SK-N-SH (cell line): ENCODE measurements around the gene DCTD. TPM values are rescaled to one million over a fixed set of nuclear protein-coding genes. Genes with fewer than 3 reads are reported as not detected.

Experiments
- CTCF ChIA-PET: fragments of 300-600, 350-600 bp; formaldehyde crosslinking; extraction: SDS; loops from one replicate; lab custom pipeline; 2021; lab: Yijun Ruan, JAX
- POLR2A ChIA-PET: fragments of 350-600 bp; sonication (Branson Sonifier 250); formaldehyde crosslinking; extraction: SDS; loops from one replicate; lab custom pipeline; 2020; ENCODE audit warnings: antibody characterized with exemption, inconsistent platforms; lab: Yijun Ruan, JAX
- DNase-seq: peaks from one replicate; pipeline ENCODE4 v3.0.0; 2012
- H2AFZ ChIP-seq: fragments of 200-600 bp; sonication (generic); 2 replicates; pipeline ENCODE4 v1.8.1; 2016; ENCODE audit warnings: antibody characterized with exemption, mild to moderate bottlenecking, low read depth
- H3F3A ChIP-seq: fragments of 200-600 bp; sonication (generic); replicated peaks from 2 replicates; pipeline ENCODE3; 2016; ENCODE audit warnings: antibody characterized with exemption, mild to moderate bottlenecking; ENCODE audit not compliant: insufficient read depth
- H3K27ac ChIP-seq, 2 experiments: fragments of 200-500 bp in 1 of 2; fragments of 200-600 bp in 1 of 2; sonication (Bioruptor generic) in 1 of 2; sonication (generic), shearing (Covaris generic) in 1 of 2; 2 replicates each; pipeline versions ENCODE4 v1.5.1 to v1.6.1; 2014 to 2016; ENCODE audit warnings: low read depth in 2 of 2, inconsistent platforms in 1 of 2, low read length in 1 of 2, mild to moderate bottlenecking in 1 of 2, mixed read lengths in 1 of 2
- H3K27me3 ChIP-seq: fragments of 200-600 bp; sonication (generic), shearing (Covaris generic); 2 replicates; pipeline ENCODE4 v1.6.1; 2016; ENCODE audit warnings: mixed run types; ENCODE audit not compliant: insufficient read depth
- H3K36me3 ChIP-seq, 2 experiments: fragments of 200-500 bp in 1 of 2; fragments of 200-600 bp in 1 of 2; sonication (Bioruptor generic) in 1 of 2; sonication (generic) in 1 of 2; replicated peaks in 1 of 2; 2 replicates each; pipeline versions ENCODE3 to v1.5.1; 2014 to 2016; ENCODE audit warnings: low read length in 1 of 2, mild to moderate bottlenecking in 1 of 2; ENCODE audit not compliant: insufficient read depth in 2 of 2, control insufficient read depth in 1 of 2
- H3K4me1 ChIP-seq, 2 experiments: fragments of 200-500 bp in 1 of 2; fragments of 200-600 bp in 1 of 2; sonication (Bioruptor generic) in 1 of 2; sonication (generic), shearing (Covaris generic) in 1 of 2; 2 replicates each; pipeline versions ENCODE4 v1.5.1 to v1.6.1; 2014 to 2016; ENCODE audit warnings: low read depth in 1 of 2, low read length in 1 of 2, mixed run types in 1 of 2; ENCODE audit not compliant: insufficient read depth in 2 of 2, control insufficient read depth in 1 of 2
- H3K4me2 ChIP-seq: fragments of 200-600 bp; sonication (generic), shearing (Covaris generic); 2 replicates; pipeline ENCODE4 v1.6.1; 2017; ENCODE audit warnings: mixed run types
- H3K4me3 ChIP-seq, 2 experiments: fragments of 200-500 bp in 1 of 2; fragments of 200-600 bp in 1 of 2; sonication (Bioruptor generic) in 1 of 2; sonication (generic), shearing (Covaris generic) in 1 of 2; 2 replicates each; pipeline versions ENCODE4 v1.5.1 to v1.8.1; 2014 to 2016; ENCODE audit warnings: low read depth in 2 of 2, inconsistent platforms in 1 of 2, low read length in 1 of 2, mild to moderate bottlenecking in 1 of 2, mixed read lengths in 1 of 2, moderate library complexity in 1 of 2
- H3K79me2 ChIP-seq: fragments of 200-600 bp; sonication (generic); 2 replicates; pipeline ENCODE4 v1.8.1; 2017; ENCODE audit warnings: mild to moderate bottlenecking; ENCODE audit not compliant: insufficient read depth
- H3K9ac ChIP-seq: fragments of 200-600 bp; sonication (generic); 2 replicates; pipeline ENCODE4 v1.6.1; 2017; ENCODE audit warnings: mixed run types
- H3K9me2 ChIP-seq: fragments of 200-600 bp; sonication (generic); 2 replicates; pipeline ENCODE4 v1.6.1; 2017; ENCODE audit warnings: mixed run types
- H3K9me3 ChIP-seq: fragments of 200-600 bp; sonication (generic); 2 replicates; pipeline ENCODE4 v1.6.1; 2017; ENCODE audit warnings: mixed run types, mild to moderate bottlenecking, moderate library complexity
- H4K20me1 ChIP-seq: fragments of 200-600 bp; sonication (generic); 2 replicates; pipeline ENCODE4 v1.6.1; 2017; ENCODE audit warnings: mild to moderate bottlenecking, mixed run types; ENCODE audit not compliant: insufficient read depth
- CHD2 ChIP-seq: fragments of 150-350 bp; IDR thresholded peaks from 2 replicates; pipeline ENCODE4 v1.6.1; 2018; ENCODE audit warnings: low read length; ENCODE audit not compliant: partially characterized antibody
- EP300 ChIP-seq, 2 experiments: IDR thresholded peaks; 2 replicates each; pipeline versions ENCODE4 v1.4.0 to v1.6.1; 2012; ENCODE audit warnings: borderline replicate concordance in 1 of 2, low read depth in 1 of 2, low read length in 1 of 2
- FOSL2 ChIP-seq: IDR thresholded peaks from 2 replicates; pipeline ENCODE4 v1.4.0; 2012; ENCODE audit warnings: low read depth, mild to moderate bottlenecking, moderate library complexity, borderline replicate concordance
- FOXJ3 ChIP-seq: sonication (generic); formaldehyde crosslinking; IDR thresholded peaks from 2 replicates; pipeline ENCODE4 v1.5.1; 2020; ENCODE audit warnings: mild to moderate bottlenecking, missing genetic modification reagents
- FOXM1 ChIP-seq: IDR thresholded peaks from 2 replicates; pipeline ENCODE4 v1.4.0; 2012; ENCODE audit warnings: low read depth, mild to moderate bottlenecking
- IRF3 ChIP-seq: fragments of 150-350 bp; IDR thresholded peaks from 2 replicates; pipeline ENCODE4 v1.6.1; 2016; ENCODE audit warnings: mild to moderate bottlenecking, low read depth, low read length
- JUND ChIP-seq: IDR thresholded peaks from 2 replicates; pipeline ENCODE4 v1.4.0; 2012
- MAX ChIP-seq: IDR thresholded peaks from 2 replicates; pipeline ENCODE4 v1.4.0; 2012; ENCODE audit warnings: low read depth
- MEF2A ChIP-seq: IDR thresholded peaks from 2 replicates; pipeline ENCODE4 v1.4.0; 2012; ENCODE audit warnings: low read depth, borderline replicate concordance
- MXI1 ChIP-seq: IDR thresholded peaks from 2 replicates; pipeline ENCODE4 v1.6.1; 2012; ENCODE audit warnings: mild to moderate bottlenecking, low read depth, low read length, improper control_type of control experiment
- POLR2AphosphoS5 ChIP-seq: IDR thresholded peaks from 2 replicates; pipeline ENCODE4 v1.6.1; 2012; ENCODE audit warnings: low read depth, low read length
- RCOR1 ChIP-seq: fragments of 150-350 bp; IDR thresholded peaks from 2 replicates; pipeline ENCODE4 v1.6.1; 2017; ENCODE audit warnings: antibody characterized with exemption, low read length
- REST ChIP-seq: IDR thresholded peaks from 2 replicates; pipeline ENCODE4 v1.6.1; 2012; ENCODE audit warnings: mild to moderate bottlenecking, low read depth, low read length, moderate library complexity
- RXRA ChIP-seq: IDR thresholded peaks from 2 replicates; pipeline ENCODE4 v1.4.0; 2012; ENCODE audit warnings: low read depth, mild to moderate bottlenecking, borderline replicate concordance
- TAF1 ChIP-seq: IDR thresholded peaks from 2 replicates; pipeline ENCODE4 v1.6.1; 2012; ENCODE audit warnings: low read depth, mild to moderate bottlenecking, low read length, moderate library complexity, borderline replicate concordance
- TEAD4 ChIP-seq: IDR thresholded peaks from 2 replicates; pipeline ENCODE4 v1.4.0; 2012; ENCODE audit warnings: mild to moderate bottlenecking, borderline replicate concordance; ENCODE audit not compliant: insufficient read depth
- USF1 ChIP-seq: IDR thresholded peaks from 2 replicates; pipeline ENCODE4 v1.4.0; 2012; ENCODE audit warnings: low read depth, borderline replicate concordance
- USF2 ChIP-seq: fragments of 150-350 bp; IDR thresholded peaks from 2 replicates; pipeline ENCODE4 v1.6.1; 2017; ENCODE audit warnings: antibody characterized with exemption, low read length, low read depth, borderline replicate concordance
- YY1 ChIP-seq: IDR thresholded peaks from 2 replicates; pipeline ENCODE4 v1.4.0; 2012; ENCODE audit warnings: low read depth, mild to moderate bottlenecking
- whole genome bisulfite sequencing: methylation state at CpG from one replicate; pipeline ENCODE4 v1.1.6; 2017; ENCODE audit warnings: low lambda C conversion rate; 5-methylcytosine and 5-hydroxymethylcytosine counted together
- polyA plus RNA-seq, 3 experiments: library from polyadenylated mRNA; depleted of rRNA; stranded (reverse); fragments of >200 nt; gene quantifications; 2 replicates each; pipeline ENCODE4 v1.2.3, GENCODE V29; 2012

DCTD gene
- polyA plus RNA-seq, 1 of the 3 experiments (the other 2 are of a cell fraction): 123 TPM

GRCh38 chr4:182918044-182918607 is 940 bp upstream of the DCTD start:
- no peaks in the 10 kb centered on the region for H3K9me3 ChIP-seq
- H3K4me3 ChIP-seq: peak overlapping the region; percentile 69 to 86
- TF ChIP-seq RCOR1: no peak
- TF ChIP-seq, all 33 proteins: peak for 0
- CTCF ChIA-PET: interaction anchor here (0.6 to 1.3 kb wide), 6 partner anchors 9 to 456 kb away, joined by 3 to 6 read pairs (median 3); no protein-coding TSS in a partner anchor
- Histone ChIP-seq H3K79me2 (peaks cover 22% of the 10 kb centered on the region; the same call in 1 of the 2 replicates), H4K20me1 (no peaks in the 10 kb centered on the region), H3K27me3 (no peaks in the 10 kb centered on the region), H3F3A (no peaks in the 10 kb centered on the region), H2AFZ (peak overlapping the region; percentile 90), H3K4me1 (peaks cover 5 to 12% of the 10 kb centered on the region in 2 experiments; a peak in 3 of 4 replicates), H3K4me2 (peak overlapping the region; percentile 91), H3K9me2 (no peaks in the 10 kb centered on the region), H3K36me3 (peaks cover 14 to 17% of the 10 kb centered on the region in 2 experiments), H3K9ac (peak overlapping the region; percentile 88), H3K27ac (peak overlapping the region; percentile 80 to 85; a peak in 3 of 4 replicates)
- POLR2A ChIA-PET: no interaction called here
- 32% methylated on average over 12 of the region's 12 CpGs for WGBS
- no peak for DNase-seq

GRCh38 chr4:182916483-182917181 is 554 bp downstream of the DCTD start:
- POLR2A ChIA-PET: interaction anchor here (0.6 to 1.4 kb wide), 3 partner anchors 11 to 97 kb away, joined by 3 to 12 read pairs (median 3); no protein-coding TSS in a partner anchor
- peak overlapping the region; percentile 71 to 85 for H3K27ac ChIP-seq
- TF ChIP-seq TAF1 (no peak), MAX (no peak), JUND (no peak), MXI1 (no peak), TEAD4 (no peak), FOXJ3 (CRISPR knock-in tag) (no peak), USF1 (no peak), FOXM1 (no peak), POLR2AphosphoS5 (no peak), EP300 (IDR thresholded peaks at IDR 0.05; ENCODE audit: borderline replicate concordance in 1 of 2, low read depth in 1 of 2, low read length in 1 of 2) (no peak), USF2 (no peak), RXRA (no peak), CHD2 (no peak), YY1 (no peak), FOSL2 (no peak), MEF2A (no peak), IRF3 (no peak), REST (no peak)

More at GRCh38 chr4:182916483-182917181, 554 bp downstream of the DCTD start:
- Histone ChIP-seq H4K20me1 (no peaks in the 10 kb centered on the region), H2AFZ (peak overlapping the region; percentile 55), H3K4me1 (peaks cover 12% of the 10 kb centered on the region in 2 experiments; a peak in 3 of 4 replicates), H3K9me2 (no peaks in the 10 kb centered on the region), H3K4me3 (peak overlapping the region; percentile 60 to 86), H3K36me3 (peaks cover 27 to 32% of the 10 kb centered on the region in 2 experiments), H3K4me2 (peak overlapping the region; percentile 87), H3K79me2 (peaks cover 27% of the 10 kb centered on the region; the same call in 1 of the 2 replicates), H3K9ac (peak overlapping the region; percentile 81), H3K9me3 (no peaks in the 10 kb centered on the region), H3F3A (no peaks in the 10 kb centered on the region), H3K27me3 (no peaks in the 10 kb centered on the region)
- WGBS: 43% methylated on average over 11 of the region's 38 CpGs
- no peak for DNase-seq
- CTCF ChIA-PET: interaction anchor here (0.6 to 1.1 kb wide), 3 partner anchors 9 to 771 kb away, joined by 3 to 4 read pairs (median 4); no protein-coding TSS in a partner anchor
